Fibroblast of gingiva (primary cell): ENCODE results near the gene KIF6.
A peak's percentile ranks its signal among the peaks of the same experiment; 100 is the strongest.
"Not testable (repeated sequence)": the region's sequence is repeated elsewhere in the genome, so short reads cannot be mapped to it uniquely, and the experiment has no call there.

Source experiments
- DNase-seq: peaks from one replicate; pipeline ENCODE4 v3.0.0-alpha.2; 2011; ENCODE audit warnings: low read depth

Gene KIF6

GRCh38 chr6:39553860-39554802, 171.1 kb downstream of the KIF6 start:
- DNase-seq: peak; percentile 71

- no peak for DNase-seq
Observed at GRCh38 chr6:39553029-39553428, 172.2 kb downstream of the KIF6 start.

GRCh38 chr6:39550191-39550590, 175.0 kb downstream of the KIF6 start:
- no peak for DNase-seq

- no peak for DNase-seq
Observed at GRCh38 chr6:39546731-39547130, 178.5 kb downstream of the KIF6 start.

- no peak for DNase-seq
Observed at GRCh38 chr6:39543950-39544349, 181.3 kb downstream of the KIF6 start.

- DNase-seq: peak; percentile 74
Observed at GRCh38 chr6:39543095-39543494, 182.1 kb downstream of the KIF6 start.

- DNase-seq: no peak
Observed at GRCh38 chr6:39540454-39540853, 184.8 kb downstream of the KIF6 start.

GRCh38 chr6:39530201-39530759, 194.9 kb downstream of the KIF6 start:
- DNase-seq: no peak

GRCh38 chr6:39527792-39528564, 197.2 kb downstream of the KIF6 start:
- DNase-seq: no peak

- DNase-seq: no peak
Observed at GRCh38 chr6:39524007-39524406, 201.2 kb downstream of the KIF6 start.

- DNase-seq: no peak
Observed at GRCh38 chr6:39521958-39522357, 203.2 kb downstream of the KIF6 start.

GRCh38 chr6:39520916-39521315, 204.3 kb downstream of the KIF6 start:
- no peak for DNase-seq

- no peak for DNase-seq
Observed at GRCh38 chr6:39520411-39520810, 204.8 kb downstream of the KIF6 start.

- no peak for DNase-seq
Observed at GRCh38 chr6:39518221-39518620, 207.0 kb downstream of the KIF6 start.

- peak; percentile 37 for DNase-seq
Observed at GRCh38 chr6:39517756-39518155, 207.5 kb downstream of the KIF6 start.

- DNase-seq: no peak
Observed at GRCh38 chr6:39516471-39516870, 208.7 kb downstream of the KIF6 start.

- DNase-seq: no peak
Observed at GRCh38 chr6:39515471-39515870, 209.7 kb downstream of the KIF6 start.

- DNase-seq: no peak
Observed at GRCh38 chr6:39515006-39515405, 210.2 kb downstream of the KIF6 start.

GRCh38 chr6:39509831-39510230, 215.4 kb downstream of the KIF6 start:
- DNase-seq: not testable (repeated sequence)

GRCh38 chr6:39508515-39508914, 216.7 kb downstream of the KIF6 start:
- no peak for DNase-seq

- no peak for DNase-seq
Observed at GRCh38 chr6:39507331-39507998, 217.7 kb downstream of the KIF6 start.

GRCh38 chr6:39502362-39502955, 222.7 kb downstream of the KIF6 start:
- not testable (repeated sequence) for DNase-seq
